HK-2 (cell line): ENCODE data around the gene SGCG.
"Not testable (repeated sequence)": the region's sequence is repeated elsewhere in the genome, so short reads cannot be mapped to it uniquely, and the experiment has no call there.

ENCODE experiments used
- DNase-seq: peaks from one replicate; pipeline ENCODE4 v3.0.0-alpha.2; 2018; ENCODE audit not compliant: unreplicated experiment

The SGCG gene, protein sequence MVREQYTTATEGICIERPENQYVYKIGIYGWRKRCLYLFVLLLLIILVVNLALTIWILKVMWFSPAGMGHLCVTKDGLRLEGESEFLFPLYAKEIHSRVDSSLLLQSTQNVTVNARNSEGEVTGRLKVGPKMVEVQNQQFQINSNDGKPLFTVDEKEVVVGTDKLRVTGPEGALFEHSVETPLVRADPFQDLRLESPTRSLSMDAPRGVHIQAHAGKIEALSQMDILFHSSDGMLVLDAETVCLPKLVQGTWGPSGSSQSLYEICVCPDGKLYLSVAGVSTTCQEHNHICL

DNA sequence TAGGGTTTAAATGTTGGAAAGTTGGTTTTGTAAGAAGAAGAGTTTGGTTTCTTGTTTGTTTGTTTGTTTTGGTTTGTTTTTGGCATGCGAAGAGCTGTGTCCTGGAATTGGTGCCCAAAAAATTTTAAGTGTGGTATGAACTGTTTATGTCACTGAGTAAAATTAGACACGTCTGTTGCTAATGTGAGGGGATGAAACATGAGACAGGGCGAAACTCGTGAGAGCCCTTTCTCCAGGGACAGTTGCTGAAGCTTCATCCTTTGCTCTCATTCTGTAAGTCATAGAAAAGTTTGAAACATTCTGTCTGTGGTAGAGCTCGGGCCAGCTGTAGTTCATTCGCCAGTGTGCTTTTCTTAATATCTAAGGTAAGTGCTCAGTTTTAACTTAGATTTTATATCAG lies at the start of gene SGCG:
SGCG (plus strand) TSS at position 269 of the 400 bp plus-strand sequence. CDS start 22,716 bp downstream, outside the sequence.
- no peak for DNase-seq

DNA sequence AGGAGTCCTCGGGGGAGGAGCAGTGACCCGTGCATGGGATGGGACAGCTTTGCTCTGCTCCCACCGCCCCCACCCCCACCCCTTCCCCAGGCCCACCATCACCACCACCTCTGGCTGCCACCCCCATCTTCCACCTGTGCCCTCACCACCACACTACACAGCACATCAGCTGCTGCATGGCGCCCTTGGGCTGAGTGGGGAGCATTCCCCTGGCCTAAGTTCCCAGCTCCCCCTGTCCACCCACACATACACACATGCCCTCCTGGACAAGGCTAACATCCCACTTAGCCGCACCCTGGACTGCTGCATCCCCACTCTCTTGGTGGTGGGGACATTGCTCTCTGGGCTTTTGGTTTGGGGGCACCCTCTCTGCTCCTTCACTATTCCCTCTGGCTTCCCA lies 46.2 kb upstream of the SGCG start:
- DNase-seq = no peak

DNA sequence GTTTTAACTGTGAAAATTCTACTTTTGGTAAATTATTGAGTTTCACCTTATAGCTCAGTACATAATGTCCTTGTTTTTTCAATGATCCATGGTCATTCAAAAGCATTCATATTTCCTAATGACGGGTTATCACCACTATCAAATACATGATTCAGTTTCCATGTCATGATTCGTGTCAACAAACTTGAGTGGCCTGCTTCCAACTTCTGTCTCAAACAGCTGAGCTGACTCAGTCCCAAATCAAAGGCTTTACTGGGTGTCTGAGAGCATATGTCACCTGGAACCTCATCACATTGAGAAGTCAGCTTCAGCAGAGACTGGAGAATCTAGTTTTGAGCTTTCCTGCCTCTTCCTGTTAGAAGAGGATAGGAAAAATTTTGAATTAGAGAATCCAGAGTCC lies 40.3 kb upstream of the SGCG start:
- DNase-seq = no peak

DNA sequence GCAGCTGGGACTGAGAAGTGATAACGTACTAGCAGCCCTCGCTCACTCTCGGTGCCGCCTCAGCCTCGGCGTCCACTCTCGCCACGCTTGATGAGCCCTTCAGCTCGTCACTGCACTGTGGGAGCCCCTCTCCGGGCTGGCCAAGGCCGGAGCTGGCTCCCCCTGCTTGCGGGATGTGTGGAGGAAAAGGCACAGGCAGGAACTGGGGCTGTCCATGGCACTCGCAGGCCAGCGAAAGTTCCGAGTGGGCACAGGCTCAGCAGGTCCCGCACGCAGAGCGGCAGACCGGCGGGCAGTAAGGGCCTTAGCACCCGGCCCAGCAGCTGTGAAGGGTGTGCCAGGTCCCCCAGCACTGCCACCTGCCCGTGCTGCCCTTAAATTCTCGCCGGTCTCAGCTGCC lies 38.8 kb upstream of the SGCG start:
- DNase-seq = no peak

DNA sequence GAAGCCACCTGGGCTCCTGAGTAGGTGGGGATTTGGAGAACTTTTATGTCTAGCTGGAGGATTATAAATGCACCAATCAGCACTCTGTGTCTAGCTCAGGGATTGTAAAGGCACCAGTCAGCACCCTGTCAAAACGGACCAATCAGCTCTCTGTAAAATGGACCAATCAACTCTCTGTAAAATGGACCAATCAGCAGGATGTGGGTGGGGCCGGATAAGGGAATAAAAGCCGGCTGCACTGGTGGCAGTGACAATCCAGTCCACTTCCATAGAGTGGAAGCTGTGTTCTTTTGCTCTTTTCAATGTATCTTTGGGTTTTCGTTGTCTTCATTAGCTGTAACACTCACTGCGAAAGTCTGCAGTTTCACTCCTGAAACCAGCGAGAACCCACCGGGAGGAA lies 38.2 kb upstream of the SGCG start:
- DNase-seq = not testable (repeated sequence)

DNA sequence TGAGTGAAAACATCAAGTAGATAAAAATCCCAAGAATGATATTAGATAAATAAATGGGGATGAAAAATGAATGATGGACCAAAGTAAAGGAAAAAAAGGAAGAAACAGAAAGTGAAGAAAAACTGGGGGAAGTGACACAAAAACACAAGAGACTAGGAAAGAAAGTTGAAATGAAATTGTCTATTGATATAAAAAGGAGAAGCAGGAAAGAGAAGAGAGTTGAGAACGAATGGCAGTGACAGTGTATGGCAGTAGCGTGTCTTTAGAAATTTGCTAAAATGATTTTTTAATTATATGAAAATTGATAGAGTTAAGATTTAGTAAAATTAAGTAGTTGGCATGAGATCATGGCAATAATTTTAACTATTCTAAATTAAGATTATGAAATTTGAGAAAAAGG lies 36.3 kb upstream of the SGCG start:
- DNase-seq = no peak

DNA sequence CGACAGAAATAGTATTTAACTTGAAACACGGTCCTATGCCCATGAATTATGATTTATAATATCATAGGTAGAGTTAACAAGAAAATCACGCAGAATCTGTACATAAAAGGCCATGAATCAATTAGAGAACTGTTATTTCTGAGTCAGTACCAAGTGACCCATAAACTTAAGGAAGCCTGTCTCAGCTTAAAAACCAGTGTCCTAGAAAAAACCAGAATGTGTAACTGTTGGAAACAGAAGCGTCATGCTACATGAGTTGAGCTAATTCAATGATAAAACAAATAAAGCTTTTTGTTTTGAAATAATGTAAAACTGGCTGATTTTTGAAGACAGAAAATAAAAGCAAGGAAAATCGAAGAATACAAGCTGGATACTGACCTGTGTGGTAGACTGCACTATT lies 34.8 kb upstream of the SGCG start:
- DNase-seq = no peak

DNA sequence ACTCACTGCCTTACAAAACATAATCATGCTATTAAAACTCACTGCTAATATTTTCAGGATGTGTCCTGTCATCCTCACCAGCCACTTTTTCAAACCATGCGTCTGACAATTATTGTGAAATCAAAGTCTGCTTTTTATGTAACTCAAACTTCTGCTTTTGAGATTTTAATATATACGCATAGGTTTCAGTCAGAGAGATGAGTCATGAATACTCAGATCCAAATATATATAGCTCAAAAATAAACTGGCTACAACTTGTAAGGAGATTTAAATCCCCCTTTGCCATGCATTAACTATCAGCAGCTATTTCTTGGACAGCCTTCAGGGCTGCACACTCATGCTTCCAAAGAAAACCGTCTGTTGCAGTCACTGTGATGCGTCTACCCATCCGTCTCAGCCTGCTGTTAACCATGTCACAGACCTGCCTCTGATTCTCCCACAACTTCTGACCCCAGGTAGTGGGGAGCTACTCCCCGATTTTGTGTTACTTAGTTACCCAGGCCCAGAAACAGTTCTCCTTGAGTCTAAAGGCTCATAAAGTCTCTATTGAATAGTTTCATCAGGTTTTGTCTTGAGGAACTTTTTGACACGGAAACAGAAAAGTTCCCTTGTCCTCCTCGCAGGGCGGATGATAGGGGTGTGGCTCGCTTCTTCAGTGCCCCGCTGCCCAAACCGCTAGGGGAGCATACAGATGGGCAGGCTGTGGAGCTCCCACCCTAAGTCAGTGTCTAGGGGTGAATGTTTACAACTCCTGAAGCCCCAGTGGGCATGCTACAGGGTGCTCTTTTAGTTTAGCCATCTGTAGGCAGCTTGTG lies 33.8 kb upstream of the SGCG start:
- DNase-seq = no peak

DNA sequence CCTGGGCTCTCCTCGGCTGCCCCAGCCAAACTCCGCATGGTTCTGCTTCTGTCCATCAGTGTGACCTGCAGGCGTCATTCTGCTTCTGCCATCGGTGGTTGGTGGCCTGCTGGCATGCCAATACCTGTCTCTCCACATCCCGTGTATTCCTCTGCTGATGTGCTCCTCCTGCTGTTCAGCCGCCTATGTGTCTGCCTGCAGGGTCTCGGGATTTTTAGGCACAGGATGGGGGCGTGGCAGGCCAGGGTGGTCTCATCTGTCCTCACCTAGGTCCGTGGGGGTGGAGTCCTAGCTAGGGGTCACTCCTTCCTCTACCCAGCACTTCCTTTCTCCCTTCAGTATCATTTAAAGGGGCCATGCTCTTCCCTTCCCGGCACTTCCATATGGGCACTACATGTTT lies 33.0 kb upstream of the SGCG start:
- DNase-seq = no peak

DNA sequence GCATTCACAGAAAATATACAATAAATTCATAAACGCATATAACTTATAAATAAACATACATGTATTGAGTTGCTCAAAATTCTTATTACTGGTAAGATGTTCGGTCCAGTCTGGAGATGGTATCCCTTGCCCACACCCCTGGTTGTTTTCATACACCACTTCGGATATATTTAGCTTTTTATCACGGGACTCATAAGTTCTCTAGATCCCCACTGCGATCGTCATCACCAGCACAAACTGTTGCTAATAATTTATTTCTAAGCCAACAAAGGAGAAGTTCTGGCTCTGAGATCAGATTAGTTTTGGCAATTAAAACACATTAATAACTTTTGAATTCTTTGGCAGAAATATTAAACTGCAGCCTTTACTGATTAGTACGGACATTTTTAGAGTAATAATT lies 23.0 kb upstream of the SGCG start:
- DNase-seq = no peak

DNA sequence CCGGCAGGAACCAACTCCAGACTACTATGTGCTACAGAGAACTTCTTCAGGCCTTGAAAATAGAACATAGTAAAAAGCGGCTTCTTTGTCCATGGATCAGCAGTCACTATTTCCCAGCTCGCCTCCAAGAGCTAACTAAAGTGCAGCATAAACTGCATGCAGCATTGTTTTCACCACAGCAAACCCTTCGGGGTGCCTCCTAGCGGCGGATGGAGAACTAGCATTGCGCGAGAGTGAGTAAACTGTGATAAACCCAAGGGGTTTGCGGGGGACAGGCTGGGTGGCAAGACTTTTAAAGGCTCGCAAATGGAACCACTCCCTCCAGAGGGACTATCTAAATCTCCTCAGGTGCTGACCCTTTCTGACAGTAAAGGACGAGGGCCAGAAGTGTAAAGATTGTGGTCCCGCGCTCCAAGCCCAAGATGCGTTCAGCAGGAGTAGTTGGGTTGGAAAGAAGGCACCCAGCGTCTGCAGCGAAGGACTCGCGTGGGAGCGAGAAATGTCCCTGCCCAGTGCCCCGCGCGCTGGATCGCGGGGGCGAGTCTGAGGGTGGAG lies 21.5 kb upstream of the SGCG start:
- peak; percentile 3 for DNase-seq

DNA sequence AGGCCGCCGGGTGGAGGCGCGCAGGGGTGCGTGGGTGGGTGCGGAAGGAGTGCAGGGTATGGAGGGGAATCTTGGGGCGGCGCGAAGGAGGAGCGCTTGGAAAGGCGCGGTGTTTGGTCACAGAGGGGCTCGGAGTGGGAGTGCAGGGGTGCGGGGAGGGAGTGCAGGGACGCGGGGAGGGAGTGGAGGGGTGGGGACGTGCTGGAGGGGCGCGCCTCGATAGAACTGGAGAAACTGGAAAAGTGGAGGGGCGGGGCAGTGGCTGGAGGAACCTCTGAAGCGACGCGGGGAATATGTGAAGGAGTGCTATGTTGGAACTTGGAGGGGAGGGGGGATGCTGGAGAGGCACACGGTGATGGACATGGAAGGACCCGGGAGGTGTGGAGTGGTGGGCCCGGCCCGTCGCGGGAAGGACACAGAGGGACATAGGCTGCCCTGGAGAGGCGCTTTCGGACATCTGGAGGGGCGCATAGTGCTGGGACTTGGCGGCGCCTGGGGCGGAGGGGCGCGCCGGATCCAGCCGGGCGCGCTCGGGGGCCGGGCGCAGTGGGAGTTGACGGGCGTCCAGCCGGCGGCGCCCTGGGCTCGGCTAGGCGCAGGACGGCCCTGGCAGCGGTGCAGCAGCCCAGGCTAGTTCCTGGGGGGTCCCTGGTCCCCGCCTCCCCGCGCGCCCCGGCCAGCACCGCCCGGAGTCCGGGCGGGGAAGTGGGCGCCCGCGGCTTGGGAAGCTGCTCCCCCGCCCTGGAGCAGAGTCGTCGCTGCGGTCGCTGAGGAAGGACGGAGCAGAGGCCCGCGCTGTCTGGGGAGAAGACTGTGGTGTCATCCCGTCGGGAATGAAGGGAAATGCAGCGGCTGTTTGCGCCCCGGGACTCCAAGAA lies 20.8 kb upstream of the SGCG start:
- no peak for DNase-seq

DNA sequence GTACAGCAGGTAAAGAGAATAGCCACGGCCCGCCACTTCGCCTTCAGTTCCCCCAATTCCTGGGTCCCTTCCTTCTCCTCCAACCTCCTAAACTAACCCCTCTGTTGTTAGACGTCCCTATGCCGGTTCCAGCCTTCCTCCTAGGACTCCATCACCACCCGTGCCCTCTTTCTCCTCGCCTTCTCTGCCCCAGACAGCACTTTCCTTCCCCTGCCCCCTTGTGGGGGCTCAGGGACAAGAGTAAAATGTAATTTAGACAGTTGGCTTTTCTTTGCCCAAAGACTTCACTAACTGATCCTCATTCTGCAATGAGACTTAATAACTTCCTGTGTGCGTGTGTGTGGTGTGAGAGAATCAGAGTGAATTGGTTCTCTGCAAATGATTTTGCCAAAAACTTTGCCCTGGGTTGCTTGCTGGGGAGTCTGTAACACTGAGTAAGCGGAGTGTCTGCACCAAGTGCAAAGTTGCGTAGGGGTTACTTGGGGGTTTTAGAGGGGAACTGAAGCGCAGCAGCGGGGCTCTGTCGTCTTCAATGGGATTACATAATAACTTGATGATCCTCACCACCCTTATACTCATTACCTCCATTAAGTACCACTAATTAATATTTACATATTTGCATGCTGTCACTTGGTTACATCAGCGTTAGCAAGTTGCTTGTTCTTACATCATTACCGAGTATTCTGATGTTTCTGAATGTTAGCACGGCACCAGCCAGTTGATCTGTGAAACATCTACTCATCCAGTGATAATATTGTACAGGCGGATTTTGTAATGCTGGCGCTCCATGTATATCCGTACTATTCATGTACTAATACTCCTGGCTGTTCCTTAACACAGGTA lies 19.9 kb upstream of the SGCG start:
- DNase-seq = no peak

DNA sequence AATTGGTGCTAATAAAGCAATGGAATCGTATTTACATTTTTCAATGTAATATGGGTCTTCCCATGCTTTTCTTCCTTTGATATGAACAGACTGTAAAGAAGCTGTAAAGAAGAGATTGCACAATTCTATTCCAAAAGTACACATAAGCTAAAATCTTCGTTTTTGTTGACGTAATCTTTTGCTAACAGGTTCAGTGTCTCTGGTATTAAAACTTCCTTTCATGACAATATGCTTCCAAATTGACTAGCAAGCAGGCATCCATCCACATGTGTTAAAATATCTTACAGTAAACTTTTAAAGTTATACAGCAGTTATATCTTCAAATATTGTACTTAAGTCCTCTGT lies 19.3 kb upstream of the SGCG start:
- no peak for DNase-seq

DNA sequence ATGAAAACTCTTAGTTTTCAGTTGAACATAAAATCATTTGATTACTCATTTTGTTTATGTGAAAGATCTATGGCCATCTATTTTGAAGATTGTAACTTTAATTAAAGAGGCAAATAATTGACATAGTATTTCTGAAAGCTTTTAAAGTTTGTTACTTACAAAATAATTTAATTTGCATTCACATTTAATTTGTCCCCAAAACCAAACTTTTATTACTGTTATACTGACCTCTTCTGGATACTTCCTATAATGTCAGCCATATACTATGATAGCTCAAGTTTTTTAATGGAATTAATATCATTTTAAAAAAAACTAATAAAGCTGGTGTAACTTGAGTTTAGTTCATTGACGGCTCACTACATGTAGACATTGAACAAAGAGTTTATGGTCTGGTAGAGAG lies 4.9 kb upstream of the SGCG start:
- no peak for DNase-seq

DNA sequence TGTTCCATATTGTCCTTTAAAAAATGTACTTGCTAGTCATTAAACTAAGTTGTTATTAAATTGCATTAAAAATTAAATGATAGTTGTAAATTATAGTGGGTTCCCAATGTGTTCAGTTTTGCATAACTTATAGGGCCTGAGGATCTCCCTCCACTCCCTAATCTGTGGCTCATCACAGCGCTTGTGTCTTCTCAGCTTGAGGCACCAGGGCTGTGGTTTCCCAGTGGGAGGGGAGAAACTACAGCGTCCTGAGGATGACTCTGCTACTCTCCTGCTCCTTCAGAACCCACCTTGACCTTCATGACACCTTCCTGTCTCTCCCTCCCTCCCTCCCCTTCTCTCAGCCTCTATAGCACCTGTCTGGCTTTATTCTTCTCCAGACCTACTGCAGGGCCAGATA lies 1.4 kb downstream of the SGCG start:
- no peak for DNase-seq

DNA sequence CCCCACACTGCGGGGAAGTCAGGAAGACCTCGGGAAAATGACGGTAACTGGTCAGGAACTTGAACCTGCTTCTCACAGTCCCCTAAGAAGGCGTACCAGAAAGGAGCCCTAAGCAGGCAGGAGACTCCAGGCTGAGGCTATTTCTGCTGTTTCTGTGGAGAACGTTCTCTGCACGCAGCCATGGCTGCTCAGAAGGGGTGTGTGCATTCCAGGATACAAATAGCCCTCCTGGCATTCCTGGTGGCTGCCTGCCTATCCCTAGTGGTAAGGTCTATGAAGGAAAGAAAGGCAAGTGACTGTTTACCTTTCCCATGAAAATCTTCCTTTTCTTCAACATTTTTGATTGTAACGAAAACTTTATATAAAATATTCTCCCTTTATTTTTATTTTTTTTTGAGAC lies 2.5 kb downstream of the SGCG start:
- no peak for DNase-seq

DNA sequence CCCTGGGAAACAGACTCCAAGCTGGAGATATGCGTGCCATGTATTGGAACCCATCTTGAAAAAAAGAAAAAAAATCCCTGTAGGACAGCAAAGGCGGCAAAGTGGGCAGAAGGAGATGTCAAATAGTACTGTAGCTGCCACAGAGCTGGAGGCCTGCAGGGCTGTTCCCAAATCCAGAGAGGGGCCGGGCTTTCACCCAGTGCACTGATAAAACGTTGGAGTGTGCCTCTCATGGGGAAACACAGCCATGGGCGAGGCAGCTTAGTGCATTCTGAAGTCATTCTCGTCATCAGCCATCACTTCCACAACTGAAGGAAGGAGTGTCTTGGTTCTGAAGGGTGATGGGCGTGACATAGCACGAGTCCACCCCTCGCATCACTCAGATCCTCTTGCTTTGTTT lies 4.8 kb downstream of the SGCG start:
- DNase-seq = no peak

DNA sequence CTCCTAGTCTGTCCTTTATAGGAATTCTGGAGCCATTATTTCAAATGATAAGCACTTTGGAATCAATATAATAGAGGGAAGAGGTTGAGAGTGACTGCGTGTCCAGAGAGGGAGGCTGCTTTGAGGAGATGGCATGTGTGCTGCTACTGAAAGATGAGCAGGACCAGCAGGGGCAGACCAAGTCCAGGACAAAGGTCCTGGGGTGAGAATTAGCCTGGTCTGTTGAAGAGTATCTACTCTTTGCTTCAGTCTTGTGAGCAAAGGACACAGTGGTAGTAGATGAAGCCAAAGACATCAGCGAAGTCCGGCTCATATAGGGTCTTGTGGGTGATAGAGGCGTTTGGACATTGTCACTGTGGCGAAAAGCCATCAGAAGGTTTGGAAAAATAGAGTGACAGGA lies 21.1 kb downstream of the SGCG start:
- DNase-seq = no peak

DNA sequence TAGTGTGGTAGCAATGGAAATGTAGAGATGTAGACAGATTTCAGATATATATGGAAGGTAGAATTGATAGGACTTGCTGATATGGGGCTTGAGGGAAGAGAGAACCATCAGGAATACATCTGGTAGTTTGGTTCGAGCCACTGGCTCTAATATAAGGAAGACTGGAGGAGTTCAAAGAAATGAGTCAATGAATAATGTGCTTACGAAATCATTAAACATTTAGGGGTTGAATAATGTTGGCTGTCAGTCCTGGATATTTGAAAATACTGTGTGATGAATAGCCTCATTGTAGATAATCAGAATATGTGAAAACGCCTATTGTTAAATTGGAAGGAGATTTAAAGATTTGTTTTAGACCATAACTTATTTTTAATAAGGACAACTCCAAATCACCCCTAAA lies 21.6 kb downstream of the SGCG start:
- DNase-seq = no peak

DNA sequence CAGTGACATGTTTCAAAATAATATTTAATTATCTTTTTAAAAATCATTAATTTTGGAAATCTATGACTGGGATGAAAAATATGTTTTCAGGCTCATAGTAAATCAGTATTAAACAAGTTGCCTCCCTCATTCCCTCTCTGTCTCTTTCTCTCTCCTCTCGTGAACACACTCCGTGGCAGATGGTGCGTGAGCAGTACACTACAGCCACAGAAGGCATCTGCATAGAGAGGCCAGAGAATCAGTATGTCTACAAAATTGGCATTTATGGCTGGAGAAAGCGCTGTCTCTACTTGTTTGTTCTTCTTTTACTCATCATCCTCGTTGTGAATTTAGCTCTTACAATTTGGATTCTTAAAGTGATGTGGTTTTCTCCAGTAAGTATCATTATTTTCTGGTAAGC lies 22.7 kb downstream of the SGCG start:
- DNase-seq = no peak
